HG03354 (cell line): ENCODE results near the gene PARP2.

Experiments used
- ATAC-seq: cut with Tn5 transposase; IDR thresholded peaks from one replicate; pipeline ENCODE4 v1.9.1; 2021; ENCODE audit warnings: mild to moderate bottlenecking; ENCODE audit not compliant: unreplicated experiment, poor library complexity, severe bottlenecking

Gene PARP2

GRCh38 chr14:20388159-20388558, 44.7 kb downstream of the PARP2 start:
- ATAC-seq = no peak

- no peak for ATAC-seq
These were observed 48.1 kb downstream of the PARP2 start for GRCh38 chr14:20391505-20391904.

GRCh38 chr14:20397511-20397910, 54.1 kb downstream of the PARP2 start:
- ATAC-seq = no peak

- no peak for ATAC-seq
These were observed 57.1 kb downstream of the PARP2 start for GRCh38 chr14:20400589-20400964.

GRCh38 chr14:20400965-20401593, 57.6 kb downstream of the PARP2 start:
- ATAC-seq = no peak

- no peak for ATAC-seq
These were observed 60.1 kb downstream of the PARP2 start for GRCh38 chr14:20403521-20403920.
